CD4-positive, alpha-beta T cell treated with Interleukin-6 at 100 ng/mL for 8 hours (primary cell): ENCODE measurements around the gene TNS3.

Source experiments
- DNase-seq: peaks from one replicate; pipeline ENCODE4 v3.0.0-alpha.2; 2020; ENCODE audit warnings: mixed read lengths, low spot score

The TNS3 gene

DNA sequence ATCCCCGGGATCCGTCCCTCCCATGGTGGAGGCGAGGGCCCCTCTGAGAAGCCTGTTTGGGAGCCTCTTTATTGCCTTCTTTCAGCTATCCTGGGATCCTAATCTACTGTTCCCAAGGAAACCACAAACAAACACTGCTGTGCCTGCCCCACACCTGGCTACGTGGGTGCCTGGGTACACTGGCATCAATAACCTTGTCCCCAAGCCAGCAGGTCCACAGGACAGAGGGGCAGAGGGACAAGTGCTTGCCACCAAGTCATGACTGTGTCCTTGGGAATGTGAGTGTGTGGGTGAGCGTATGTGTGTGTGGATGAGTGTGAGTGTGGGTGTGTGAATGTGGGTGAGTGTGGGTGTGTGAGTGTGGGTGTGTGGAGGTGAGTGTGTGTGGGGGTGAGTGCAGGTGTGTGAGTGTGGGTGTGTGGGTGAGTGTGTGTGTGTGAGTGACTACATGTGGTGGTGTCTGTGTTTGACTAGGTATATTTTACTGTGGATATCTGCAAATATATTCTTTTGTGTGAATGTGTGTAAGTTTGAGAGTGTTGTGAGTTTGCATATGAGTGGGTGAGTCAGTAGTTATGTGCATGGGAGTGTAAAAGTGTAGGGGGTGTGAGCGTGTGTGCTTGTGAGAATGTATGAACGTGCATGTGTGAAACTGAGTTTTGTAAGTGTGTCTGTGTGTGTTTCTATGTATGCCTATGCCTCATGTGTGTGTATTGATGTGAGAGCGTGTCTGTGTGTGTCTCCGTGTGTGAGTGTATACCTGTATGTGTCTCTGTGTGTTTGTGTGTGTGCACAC lies 96.1 kb downstream of the TNS3 start:
- no peak for DNase-seq

- DNase-seq: no peak
These were observed 96.8 kb downstream of the TNS3 start for GRCh38 chr7:47484923-47485639.

- DNase-seq: no peak
These were observed 97.5 kb downstream of the TNS3 start for GRCh38 chr7:47484457-47484856.

DNA sequence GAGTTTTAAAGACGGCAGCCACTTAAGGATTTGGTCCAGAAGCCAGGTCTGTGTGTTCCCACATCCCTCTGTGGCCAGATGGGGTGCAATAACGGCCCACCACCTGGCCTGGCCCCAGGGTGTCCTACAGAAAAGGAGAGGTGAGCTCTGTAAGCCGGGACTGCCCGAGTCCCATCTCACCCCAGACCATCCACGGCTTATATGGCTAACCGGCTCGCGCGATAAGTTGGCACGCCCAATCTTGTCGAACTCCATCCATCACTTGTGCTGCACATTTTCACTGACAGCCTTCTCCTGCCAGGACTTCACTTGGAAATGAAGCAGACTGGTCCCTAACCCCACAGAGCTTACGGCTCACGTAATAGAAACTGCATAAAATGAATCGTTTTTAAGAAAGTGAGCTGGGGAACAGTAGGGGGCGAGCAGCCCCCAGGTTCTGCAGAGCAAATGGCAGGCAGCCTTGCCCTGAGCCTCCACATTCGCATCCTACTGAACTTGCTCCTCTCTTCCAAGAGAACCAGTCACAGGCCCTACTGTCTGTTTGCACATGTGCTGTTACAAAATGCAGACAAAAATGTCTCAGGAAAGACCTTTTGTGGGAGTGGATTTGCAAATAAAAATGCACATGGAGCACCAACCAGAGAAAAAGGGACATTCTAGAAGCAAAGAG lies 98.2 kb downstream of the TNS3 start:
- no peak for DNase-seq

DNA sequence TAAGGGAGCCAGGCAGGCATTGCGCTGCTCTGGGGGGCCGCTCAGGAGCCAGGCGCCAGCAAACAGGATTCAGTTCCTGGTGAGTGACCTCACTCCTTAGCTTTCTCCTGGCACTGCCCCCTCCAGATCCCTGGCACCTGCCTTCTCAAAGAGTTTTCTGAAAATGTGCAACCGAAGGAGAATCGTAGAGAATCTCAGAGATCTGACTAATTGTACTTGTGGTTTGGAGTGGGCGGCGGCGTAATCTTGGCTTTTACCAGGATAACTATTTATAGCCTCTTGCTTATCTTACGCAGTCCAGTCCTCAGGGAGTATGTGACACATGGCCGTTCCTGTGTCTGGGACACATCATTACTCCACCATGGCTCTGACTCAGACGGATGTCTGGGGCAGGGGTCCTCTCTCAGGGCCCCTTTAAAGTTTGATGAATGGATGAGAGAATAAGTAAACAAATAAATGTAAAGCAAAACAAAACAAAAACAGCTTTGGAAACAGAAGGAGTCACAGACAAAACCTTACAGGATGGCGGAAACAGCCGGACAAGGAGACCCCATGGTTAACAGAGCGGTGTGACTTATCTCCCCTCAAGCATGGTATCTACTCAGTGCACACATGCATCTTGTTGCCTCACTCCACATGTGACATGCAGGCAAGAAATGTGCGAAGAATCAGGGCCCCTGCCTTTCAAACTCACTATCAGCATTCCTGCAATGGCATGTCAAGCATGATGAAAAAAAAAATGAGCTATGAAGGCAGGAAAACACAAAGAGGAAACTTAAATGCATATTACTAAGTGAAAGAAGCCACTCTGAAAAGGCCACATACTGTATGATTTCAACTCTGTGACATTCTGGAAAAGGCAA lies 99.7 kb downstream of the TNS3 start:
- no peak for DNase-seq

DNA sequence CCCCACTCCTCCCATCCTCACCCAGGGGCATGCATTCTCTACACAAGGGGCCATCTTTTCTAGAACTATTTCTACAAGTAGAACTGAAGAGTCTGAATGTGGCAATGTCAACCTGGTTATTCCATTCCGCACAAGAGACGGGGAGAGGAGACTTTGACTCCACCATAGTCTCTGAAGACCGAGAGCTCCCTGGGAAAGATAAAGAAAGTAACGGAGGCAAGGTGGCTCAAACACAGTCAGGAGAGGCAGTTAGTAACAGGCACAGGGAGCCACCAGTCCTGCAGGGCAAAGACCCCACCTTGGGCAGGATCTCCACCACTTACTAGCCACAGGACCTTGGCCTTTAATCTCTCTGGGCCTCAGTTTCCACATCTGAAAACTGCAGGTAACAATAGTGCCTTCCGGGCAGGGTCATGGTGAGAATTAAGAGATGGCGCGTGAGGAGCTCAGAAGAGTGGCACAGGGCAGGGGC lies 100.3 kb downstream of the TNS3 start:
- no peak for DNase-seq

DNA sequence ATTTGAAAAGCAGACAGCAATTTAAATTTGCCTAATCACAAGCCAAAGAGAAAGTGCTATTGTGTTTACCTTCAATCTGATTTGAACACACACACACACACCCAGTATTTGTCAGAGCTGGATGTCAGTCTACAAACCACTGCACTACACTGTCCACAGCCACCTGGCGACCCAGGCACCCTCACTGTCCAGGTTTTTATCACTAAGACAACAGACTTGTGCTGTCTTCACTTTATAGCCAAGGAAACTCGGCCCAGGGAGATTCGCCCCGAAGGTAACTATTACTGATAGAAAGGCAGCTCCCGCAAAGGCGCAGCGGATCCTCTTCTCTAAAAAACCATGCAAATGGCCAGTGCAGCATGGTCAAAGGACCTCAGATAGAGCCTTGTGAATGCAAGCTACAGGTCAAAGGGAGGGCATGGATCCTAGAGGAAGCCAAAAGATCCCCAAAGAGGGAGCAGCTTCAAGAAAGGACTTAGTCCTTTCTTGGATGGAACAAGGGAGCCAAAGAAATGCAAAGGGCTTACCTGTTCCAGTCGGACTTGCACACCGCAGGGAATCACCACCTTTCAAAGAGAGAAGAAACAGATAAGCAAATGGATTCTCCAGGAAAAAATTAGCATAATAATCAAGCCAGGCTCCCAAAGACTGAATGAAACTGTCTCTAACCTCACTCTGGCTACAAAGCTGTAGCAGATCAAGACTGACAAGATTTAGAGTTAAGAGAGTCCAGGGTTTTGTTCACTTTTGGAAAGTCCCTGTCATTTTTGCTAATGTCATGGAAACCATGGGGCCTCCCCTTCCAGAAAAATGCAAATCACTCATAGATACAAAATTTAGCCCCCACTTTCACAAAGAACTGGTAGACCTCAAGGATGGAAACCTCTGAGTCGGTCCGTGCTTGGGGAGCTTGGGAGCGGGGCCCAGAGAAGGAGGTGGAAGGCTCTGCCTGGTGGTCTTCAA lies 101.1 kb downstream of the TNS3 start:
- DNase-seq: no peak

DNA sequence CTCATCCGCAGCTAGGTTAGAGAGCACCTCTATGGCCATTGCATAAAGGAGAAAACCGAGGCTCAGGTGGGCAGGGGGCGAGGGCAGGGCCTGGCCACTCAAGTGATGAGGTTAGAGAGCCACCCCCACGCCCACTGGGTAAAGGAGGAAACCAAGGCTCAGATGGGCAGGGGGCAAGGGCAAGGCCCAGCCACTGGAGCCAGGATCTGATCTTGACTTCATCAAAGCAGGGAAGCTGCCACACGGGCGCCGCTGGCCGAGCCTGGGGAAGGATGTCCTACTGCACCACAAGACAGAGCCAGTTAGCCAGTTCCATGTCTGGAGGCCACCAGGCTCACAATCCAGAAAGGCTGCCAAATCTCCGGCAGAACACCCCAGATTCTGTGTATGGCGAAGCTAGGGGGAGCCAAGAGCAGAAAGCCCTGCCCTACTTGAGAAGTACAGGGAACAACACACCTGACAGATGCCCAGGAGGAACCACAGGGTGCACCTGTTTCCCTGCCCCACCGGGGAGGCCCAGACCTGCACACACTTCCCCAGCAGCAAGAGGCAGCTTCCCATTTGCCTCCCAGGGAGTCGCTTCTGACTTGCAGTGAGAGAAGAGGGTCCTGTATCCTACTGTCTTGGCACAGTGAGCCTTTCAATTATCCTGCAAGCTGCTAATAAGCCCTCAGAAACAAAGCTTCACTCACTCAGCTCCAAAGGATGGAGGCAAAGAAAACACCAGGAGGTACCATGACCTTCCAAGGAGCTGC lies 101.9 kb downstream of the TNS3 start:
- no peak for DNase-seq

DNA sequence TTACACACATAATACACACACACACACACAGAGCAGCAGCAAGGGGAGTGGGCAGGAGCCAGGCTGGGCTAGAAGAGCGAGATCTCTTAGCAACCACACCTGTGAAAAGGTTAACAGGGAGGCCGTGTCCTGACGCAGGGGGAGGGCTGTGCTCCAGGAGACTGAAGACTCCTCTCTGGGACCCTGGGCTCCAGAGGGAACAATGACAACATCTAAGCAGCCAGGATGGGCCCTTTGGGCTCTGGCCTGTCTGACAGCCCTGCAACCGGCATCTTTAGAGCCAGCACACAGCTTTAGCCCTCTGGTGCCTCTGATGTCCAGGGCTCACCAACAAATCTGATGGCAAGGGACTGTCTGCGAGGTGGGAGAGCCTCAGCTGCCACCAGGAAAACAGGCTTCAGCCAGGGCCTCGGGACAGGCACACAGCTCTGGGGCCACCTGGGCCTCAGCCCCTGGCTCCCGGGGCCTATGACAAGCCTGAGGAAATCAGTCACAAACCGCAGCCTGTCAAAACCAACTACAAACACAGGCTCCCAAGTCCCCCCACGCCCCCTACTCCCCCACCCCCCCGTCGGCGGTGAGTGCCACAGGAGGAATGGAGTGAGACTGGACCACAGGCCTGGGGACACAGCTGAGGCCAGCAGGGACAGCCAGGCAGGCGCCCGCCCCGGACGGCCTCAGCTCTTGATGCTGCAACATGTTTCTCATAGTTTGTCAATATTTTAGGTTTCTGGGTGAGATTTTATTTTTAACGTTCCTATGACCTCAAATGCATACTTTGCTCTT lies 102.8 kb downstream of the TNS3 start:
- DNase-seq: no peak

DNA sequence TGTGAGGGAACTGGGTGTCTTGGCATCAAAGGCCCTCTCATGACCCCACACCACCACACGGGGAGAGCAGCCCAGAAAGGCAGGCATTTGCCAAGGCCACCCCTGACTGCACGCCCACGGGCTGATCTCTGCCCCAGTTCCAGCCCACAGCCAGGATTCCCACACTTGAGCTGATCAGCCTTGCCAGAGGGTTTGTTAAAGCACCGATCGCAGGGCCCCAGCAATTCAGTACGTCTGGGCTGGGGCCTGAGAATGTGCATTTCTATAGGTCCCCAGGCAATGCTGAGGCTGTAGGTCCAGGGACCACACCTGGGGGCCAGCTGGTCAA lies 103.9 kb downstream of the TNS3 start:
- DNase-seq: no peak

DNA sequence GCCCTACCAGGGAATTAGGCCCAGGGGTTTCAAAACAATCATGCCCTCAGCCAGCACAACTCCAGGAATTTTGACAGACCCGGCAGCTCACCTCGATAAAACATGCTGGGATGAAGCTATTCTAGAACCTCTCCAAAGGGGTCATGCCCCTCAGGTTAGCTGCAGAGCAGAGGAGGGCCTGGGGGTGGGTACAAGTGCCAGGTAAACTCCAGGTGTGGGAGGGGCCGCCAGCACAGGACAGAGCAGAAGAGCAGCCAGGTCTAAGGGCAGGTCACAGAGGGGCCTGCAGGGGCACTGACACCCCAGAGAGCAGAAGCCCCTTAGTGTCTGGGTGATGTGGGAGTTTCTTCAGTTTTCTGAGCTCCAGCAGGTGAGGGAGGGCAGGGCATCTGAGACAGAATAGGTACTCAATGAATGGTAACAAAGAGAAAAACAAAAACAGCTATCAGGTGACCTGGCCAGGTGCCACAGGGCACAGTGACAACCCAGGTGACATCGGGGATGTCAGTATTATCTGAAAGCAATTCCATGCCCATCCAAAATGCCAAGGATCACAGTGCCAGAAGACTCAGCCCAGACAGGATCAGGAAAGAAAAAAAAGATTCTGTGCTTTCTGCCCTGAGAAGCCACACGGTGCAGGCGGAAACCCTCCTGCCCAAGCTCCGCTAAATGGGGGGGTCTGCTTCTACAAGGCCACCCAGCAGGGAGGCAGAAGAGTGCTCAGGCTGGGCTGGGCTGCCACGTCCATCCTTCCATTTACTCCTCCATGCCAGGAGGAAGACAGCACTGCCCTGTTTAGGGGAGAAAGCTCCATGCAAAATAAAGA lies 104.5 kb downstream of the TNS3 start:
- no peak for DNase-seq

- DNase-seq: no peak
These were observed 106.1 kb downstream of the TNS3 start for GRCh38 chr7:47475880-47476227.

GRCh38 chr7:47474937-47475879 lies 106.7 kb downstream of the TNS3 start:
- no peak for DNase-seq

- no peak for DNase-seq
These were observed 107.5 kb downstream of the TNS3 start for GRCh38 chr7:47474211-47474936.

DNA sequence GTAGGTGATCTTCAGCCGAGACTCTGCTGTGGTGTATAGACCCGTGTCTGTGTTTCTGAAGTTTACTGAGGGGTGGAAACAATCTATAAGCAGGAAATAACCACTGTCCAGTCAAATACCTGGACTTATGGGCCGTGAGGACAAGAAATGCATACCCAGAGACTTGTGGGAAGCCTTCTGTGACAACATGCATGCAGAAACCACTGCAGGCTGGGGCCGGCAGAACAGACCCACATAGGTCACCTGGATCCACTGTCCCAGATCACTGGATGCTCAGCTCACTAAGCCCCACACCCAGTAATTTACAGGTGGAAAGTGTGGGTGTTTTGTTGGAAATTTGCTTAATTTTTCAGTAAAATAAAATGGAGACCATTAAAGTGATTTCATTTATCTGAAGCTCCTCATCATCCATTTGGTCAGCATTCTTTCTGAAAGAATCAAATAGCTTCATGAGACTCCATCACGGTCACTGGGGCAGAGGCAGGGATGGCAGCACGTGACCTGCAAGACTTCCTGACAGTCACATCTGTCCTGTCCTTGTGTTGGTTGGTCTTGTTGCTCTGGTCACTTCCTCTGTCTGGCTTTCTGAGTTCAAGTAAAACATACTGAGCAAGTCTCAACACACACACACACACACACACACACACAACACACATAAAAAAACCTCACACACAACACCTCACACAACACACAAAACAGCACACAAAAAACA lies 108.3 kb downstream of the TNS3 start:
- no peak for DNase-seq
